Measurements from ENCODE around the gene DCTPP1. TPM values are rescaled to one million over a fixed set of nuclear protein-coding genes. Genes with fewer than 3 reads are reported as not detected.

DCTPP1 gene
- total RNA-seq, 2 donors from 2014 or later, result 95.9 to 155 TPM

DNA sequence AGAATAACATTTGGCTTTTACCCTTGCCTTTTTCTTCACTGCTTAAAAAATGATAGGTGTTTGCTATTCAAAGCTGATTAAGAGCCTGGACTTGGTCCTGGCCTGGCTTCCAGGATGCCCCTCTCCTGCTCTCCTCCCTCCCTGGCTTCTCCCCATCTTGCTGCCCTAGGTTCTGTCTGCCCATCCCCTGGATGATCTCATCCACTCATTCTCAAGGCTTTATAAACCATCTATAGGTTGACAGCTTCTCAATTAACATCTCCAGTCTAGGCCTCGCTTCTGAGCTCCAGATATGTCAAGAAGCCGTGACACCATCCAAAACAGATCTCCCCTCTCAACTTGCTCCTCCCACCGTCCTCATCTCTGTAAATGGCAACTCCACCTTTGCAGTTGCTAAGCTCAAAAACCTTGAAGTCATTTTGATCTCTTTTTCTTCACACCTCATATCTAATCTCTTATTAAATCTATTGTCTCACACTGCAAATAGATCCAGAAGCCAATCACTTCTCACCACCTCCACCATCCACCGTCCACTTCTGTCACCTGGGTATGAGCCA, 13.7 kb downstream of the DCTPP1 start:
- no peak for DNase-seq (ENCODE audit: low spot score)
- ATAC-seq, result no peak
- Mint-ChIP-seq H3K36me3 (peaks cover 11% of the 10 kb centered on the region), H3K27ac (peak overlapping the region in 1 of 2 donors; percentile 17), H3K4me3 (no peak overlapping the region), H3K27me3 (no peaks in the 10 kb centered on the region), H3K9me3 (no peaks in the 10 kb centered on the region), H3K4me1 (ENCODE audit: low read depth in 2 of 2) (peaks cover 15 to 18% of the 10 kb centered on the region in 2 donors)

DNA sequence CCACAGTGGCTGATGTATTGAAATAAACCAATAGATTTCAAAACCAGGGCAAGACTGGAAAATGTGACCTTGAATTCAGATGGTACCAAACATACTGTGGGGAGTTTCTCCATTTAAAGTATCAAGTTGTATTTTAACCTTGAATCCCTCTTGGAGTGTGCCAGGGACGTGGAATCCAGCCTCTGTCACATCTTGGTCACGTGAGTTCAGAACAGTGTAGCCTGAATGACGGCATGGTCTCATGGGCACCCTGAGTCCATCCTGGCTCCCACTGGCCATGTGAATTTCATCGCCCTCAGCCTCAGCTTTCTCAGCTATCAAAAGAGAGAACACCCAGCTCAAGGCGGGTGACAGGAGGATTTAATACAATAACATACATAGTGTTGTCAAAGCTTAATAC, 15.7 kb downstream of the DCTPP1 start:
- H3K36me3 Mint-ChIP-seq, result peaks cover 5% of the 10 kb centered on the region
- peaks cover 18 to 22% of the 10 kb centered on the region in 2 donors for H3K4me1 Mint-ChIP-seq (ENCODE audit: low read depth in 2 of 2)
- no peaks in the 10 kb centered on the region for H3K27me3 Mint-ChIP-seq
- H3K9me3 Mint-ChIP-seq, result no peaks in the 10 kb centered on the region
- H3K27ac Mint-ChIP-seq, result no peak overlapping the region
- H3K4me3 Mint-ChIP-seq, result no peak overlapping the region
- no peak for DNase-seq (ENCODE audit: low spot score)
- ATAC-seq, result no peak

DNA sequence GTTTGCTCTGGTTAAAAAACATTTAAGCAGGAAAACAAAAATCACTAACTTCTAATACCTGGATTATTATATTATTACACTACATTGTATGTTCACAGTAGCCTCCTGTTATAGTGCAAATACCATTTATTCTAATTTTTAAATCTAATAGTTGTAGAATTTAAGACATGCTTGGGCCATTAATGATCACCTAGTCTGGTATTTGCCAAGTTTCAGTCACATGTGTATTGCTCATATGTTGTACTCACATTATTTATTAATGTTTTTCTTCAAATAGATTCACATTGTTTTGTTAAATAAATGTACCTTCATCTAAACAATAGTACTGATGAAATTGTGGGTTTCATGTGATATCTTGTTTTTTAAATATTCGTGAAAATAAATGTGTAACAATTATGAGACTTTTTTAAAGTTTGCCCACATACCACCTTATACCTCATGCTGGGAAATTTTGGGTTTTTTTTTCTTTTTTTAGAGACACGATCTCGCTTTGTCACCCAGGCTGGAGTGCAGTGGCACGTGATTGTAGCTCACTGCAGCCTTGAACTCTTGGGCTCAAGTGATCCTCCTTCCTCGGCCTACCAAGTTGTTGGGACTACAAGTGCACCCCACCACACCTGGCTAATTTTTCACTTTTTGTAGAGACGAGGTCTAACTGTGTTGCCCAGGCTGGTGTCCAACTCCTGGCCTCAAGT, 16.6 kb downstream of the DCTPP1 start:
- Mint-ChIP-seq H3K4me3 (no peak overlapping the region), H3K27me3 (no peaks in the 10 kb centered on the region), H3K9me3 (no peaks in the 10 kb centered on the region), H3K27ac (no peak overlapping the region), H3K36me3 (peaks cover 5% of the 10 kb centered on the region), H3K4me1 (ENCODE audit: low read depth in 2 of 2) (peaks cover 25 to 28% of the 10 kb centered on the region in 2 donors)
- no peak for DNase-seq (ENCODE audit: low spot score)
- ATAC-seq, result no peak

DNA sequence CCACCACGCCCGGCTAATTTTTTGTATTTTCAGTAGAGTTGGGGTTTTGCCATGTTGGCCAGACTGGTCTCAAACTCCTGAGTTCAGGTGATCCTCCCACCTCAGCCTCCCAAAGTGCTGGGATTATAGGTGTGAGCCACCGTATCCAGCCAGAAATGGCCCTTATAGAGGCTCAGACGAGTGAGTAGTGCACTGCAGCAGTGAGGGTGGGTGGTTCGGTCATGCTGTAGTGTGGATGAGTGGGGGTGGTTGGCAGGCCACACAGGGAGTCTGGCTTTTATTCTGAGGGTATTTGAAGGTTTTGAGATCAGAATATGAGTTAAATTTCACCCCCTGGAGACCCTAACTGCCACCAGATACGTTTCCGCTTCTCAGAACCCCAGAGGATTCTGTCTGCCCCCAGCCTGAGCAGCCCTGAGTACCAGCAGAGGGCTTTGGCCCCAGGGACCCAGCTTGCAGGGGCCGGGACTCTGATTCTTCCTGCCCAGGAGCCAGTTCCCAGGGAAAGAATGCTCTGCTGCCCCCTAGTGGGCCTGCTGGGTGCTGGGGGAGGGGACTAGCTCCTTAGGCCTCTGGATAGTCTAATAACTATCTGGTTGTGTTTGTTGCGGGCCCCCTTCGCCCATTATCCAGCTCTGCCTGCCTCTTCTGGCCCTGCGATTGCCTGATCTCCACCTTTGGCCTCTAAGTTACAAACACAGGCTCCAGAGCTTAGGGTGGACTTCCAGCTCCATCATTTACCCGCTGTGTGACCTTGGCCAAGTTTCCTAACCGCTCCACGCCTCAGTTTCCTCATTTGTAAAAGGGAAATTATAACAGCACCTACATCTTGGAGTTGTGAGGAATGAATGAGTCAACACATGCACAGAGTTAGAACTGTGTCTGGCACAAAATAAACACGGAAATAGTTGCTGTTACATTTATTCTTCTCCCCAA, 20.4 kb downstream of the DCTPP1 start:
- Mint-ChIP-seq H3K27ac (no peak overlapping the region), H3K4me1 (ENCODE audit: low read depth in 2 of 2) (peaks cover 18 to 23% of the 10 kb centered on the region in 2 donors), H3K36me3 (peaks cover 5% of the 10 kb centered on the region), H3K4me3 (no peak overlapping the region), H3K27me3 (no peaks in the 10 kb centered on the region), H3K9me3 (no peaks in the 10 kb centered on the region)
- DNase-seq (ENCODE audit: low spot score) (peak; percentile 93), ATAC-seq (peak; percentile 64 to 69)

DNA sequence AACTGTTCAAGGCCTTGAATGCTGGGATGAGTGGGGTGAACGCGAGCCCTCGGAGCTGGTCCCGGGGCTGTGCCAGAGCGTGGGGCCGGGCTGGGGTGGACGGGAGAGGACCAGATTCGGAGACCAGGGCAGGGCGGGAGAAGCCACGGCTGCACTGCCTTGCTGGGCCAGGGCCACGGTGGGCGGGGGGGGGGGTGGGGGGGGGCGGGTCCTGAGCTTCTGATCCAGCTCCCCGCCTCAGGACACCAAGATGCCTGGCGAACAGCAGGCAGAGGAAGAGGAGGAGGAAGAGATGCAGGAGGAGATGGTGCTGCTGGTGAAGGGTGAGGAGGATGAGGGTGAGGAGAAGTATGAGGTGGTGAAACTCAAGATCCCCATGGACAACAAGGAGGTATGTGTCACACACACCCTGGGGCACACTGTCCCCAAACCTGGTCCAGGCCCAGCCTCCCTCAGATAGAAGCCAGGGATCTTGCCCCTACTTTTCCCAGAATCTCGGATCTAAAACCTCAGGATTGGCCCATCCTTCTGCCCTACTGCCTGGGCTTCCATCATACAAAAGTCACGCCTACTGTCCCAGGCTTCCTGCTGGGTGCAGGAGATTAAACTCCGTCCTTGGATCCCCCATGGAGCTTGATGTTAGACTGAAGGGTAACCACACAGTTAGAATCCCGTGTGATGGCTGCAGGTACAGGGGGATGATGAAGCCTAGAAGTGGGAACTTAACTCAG, 21.9 kb downstream of the DCTPP1 start:
- Mint-ChIP-seq H3K27ac (peak overlapping the region in 1 of 2 donors; percentile 35), H3K4me3 (peak overlapping the region; percentile 97), H3K4me1 (ENCODE audit: low read depth in 2 of 2) (peaks cover 18 to 20% of the 10 kb centered on the region in 2 donors), H3K27me3 (peaks cover 0 to 4% of the 10 kb centered on the region in 2 donors), H3K9me3 (no peaks in the 10 kb centered on the region), H3K36me3 (peaks cover 5% of the 10 kb centered on the region)
- ATAC-seq (no peak), DNase-seq (ENCODE audit: low spot score) (no peak)

DNA sequence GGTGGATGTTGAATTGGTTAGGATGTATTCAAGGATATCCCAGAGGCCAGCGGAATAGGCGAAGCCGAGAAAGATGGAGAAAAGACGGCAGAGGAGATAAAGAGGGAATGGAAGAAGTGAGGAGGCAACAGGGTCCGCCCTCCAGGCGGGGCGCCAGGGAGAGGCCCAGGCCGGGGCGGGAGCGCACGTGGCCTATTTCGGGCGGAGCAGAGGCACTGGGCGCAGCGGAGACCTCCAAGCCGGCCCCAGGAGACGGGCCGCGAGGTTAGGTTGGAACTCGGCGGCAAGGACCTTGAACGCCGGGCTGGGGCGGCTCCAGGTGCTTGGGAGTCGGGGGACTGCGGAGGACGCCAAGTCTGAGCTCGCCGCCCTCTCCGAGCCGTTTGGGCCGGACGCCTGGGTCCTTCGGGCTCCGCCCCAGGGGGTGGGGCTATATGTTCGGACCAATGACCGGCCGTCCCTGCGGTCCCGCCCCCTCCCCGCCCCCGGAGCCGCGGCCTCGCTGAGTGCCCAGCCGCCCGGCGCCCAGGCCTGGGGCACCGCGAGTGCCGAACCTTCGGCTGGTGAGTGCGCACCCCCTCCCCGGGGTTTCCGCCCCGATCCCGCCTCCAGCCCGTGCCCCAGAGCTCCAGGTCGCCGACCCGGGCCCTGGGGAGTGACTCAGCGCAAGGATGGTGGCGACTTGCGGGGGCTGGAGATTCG, 22.6 kb downstream of the DCTPP1 start, which contains the start of gene ZNF771:
ZNF771 (plus strand) TSS at position 505 of the 702 bp plus-strand sequence. CDS start 448 bp downstream, outside the sequence.
- H3K36me3 Mint-ChIP-seq, result peaks cover 4% of the 10 kb centered on the region
- H3K27me3 Mint-ChIP-seq, result peaks cover 0 to 4% of the 10 kb centered on the region in 2 donors
- peaks cover 18 to 20% of the 10 kb centered on the region in 2 donors for H3K4me1 Mint-ChIP-seq (ENCODE audit: low read depth in 2 of 2)
- peak within 1 kb of the TSS; percentile 97 for H3K4me3 Mint-ChIP-seq
- no peaks in the 10 kb centered on the region for H3K9me3 Mint-ChIP-seq
- peak within 1 kb of the TSS; percentile 35 to 80 for H3K27ac Mint-ChIP-seq
- DNase-seq (ENCODE audit: low spot score) (peak; percentile 95), ATAC-seq (peak; percentile 98)

DNA sequence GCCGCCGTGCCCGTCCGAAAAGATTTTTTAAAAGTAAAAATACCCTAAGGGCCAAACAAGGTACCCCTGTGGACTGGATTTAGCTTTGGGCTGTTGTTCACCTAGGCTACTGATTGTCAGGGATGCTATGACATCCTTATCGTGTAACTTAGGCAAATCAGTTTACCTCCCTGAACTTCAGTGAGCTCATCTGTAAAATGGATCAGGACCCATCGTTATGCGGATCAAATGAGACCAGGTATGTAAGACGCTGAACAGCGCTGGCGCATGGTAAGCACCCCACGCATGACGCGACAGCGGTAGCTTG, 23.1 kb downstream of the DCTPP1 start:
- no peak for DNase-seq (ENCODE audit: low spot score)
- ATAC-seq, result peak; percentile 6 to 20
- Mint-ChIP-seq H3K4me3 (peak overlapping the region; percentile 97), H3K27ac (peak overlapping the region; percentile 12 to 80), H3K27me3 (peaks cover 0 to 4% of the 10 kb centered on the region in 2 donors), H3K9me3 (no peaks in the 10 kb centered on the region), H3K4me1 (ENCODE audit: low read depth in 2 of 2) (peaks cover 16 to 21% of the 10 kb centered on the region in 2 donors), H3K36me3 (no peaks in the 10 kb centered on the region)

DNA sequence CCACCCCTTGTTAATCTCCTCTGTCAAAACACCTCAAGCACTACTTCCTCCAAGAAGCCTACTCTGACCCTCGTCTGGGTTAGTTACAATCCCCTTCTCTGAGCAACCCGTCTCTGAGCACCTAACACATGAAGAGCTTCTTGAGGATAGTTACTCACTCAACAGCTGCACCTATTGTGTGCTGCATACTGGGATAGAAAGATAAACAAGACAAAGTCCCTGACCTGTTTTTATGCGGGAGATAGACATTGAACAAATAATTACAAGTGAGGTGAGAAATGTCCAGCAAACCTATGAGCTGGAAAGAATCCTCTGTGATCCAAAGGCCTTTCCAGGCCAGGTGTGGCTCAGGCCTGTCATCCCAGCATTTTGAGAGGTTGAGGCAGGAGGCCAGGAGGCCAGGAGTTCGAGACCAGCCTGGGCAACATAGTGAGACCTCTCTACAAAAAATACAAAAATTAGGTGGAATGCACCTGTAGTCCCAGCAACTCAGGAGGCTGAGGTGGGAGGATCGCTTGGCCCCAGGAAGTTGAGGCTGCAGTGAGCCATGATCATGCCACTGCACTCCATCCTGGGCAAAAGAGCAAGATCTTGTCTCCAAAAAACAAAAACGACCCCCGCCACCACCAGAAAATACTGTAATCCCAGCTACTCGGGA, 27.9 kb downstream of the DCTPP1 start:
- Mint-ChIP-seq H3K36me3 (no peaks in the 10 kb centered on the region), H3K4me1 (ENCODE audit: low read depth in 2 of 2) (peaks cover 24 to 27% of the 10 kb centered on the region in 2 donors), H3K27ac (peak overlapping the region in 1 of 2 donors; percentile 86), H3K27me3 (peaks cover 0 to 4% of the 10 kb centered on the region in 2 donors), H3K4me3 (peak overlapping the region; percentile 95), H3K9me3 (no peaks in the 10 kb centered on the region)
- DNase-seq (ENCODE audit: low spot score) (no peak), ATAC-seq (no peak)

DNA sequence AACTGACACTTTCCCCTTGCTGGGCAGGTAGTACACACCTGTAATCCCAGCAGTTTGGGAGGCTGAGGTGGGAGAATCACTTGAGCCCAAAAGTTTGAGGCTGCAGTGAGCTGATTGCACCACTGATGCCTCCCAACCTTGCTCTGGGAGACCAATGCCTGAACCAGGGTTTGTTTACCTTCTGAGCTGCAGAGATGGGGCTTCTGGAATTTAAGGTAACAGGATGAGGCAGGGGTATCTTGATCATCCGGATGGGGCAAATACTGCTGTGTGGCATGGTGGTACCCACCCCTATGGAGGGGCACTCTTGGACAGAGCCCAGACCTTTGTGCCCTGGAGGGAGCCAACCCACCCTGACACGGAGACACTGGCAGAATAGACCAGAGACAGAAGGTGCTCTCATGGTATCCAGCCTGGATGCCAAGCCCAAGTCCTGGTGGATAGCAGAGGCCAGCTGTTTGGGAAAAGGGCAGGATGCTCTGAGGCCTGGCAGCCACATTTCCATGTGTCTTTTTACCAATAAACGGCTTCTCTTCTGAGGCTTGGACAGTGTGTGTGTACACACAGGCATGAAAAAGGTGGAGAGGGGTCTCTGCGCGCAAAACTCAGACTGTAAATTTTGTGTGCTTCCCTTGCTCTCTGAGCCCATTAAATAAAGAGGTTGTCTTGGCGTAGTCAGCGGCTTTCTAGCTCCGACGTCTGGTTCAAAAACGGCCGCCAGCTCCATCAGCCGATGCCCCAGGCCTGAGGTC, 30.2 kb downstream of the DCTPP1 start:
- Mint-ChIP-seq H3K9me3 (no peaks in the 10 kb centered on the region), H3K36me3 (no peaks in the 10 kb centered on the region), H3K4me3 (peak overlapping the region; percentile 95), H3K27ac (peak overlapping the region; percentile 73 to 86), H3K4me1 (ENCODE audit: low read depth in 2 of 2) (peaks cover 34 to 40% of the 10 kb centered on the region in 2 donors), H3K27me3 (peaks cover 0 to 4% of the 10 kb centered on the region in 2 donors)
- no peak for DNase-seq (ENCODE audit: low spot score)
- ATAC-seq, result no peak

DNA sequence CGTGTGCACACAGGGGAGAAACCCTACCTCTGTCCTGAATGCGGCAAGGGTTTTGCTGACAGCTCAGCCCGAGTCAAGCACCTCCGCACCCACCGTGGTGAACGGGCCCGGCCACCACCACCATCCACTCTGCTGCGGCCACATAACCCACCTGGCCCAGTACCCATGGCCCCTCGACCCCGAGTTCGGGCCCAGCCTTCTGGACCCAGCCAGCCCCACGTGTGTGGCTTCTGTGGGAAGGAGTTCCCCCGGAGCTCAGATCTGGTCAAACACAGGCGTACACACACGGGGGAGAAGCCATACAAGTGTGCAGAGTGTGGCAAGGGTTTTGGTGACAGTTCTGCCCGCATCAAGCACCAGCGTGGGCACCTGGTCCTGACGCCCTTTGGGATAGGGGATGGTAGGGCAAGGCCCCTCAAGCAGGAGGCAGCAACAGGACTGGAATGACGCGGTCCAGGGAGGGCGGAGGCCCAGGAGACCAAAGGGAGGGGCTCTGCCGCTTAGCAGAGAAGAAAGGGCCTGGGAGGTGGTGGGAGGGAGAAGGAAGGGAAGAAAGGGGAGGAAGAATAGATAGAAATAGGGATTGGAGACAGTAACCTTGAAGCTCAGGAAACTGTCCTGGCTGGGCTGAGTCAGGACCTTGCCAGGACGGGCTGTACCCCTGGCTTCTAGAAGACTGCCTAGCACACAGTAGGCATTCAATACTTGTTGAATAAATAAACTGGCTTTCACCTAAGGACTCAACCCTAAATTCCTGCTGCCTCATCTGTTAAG, 31.0 kb downstream of the DCTPP1 start:
- peaks cover 37 to 44% of the 10 kb centered on the region in 2 donors for H3K4me1 Mint-ChIP-seq (ENCODE audit: low read depth in 2 of 2)
- H3K27ac Mint-ChIP-seq, result peak overlapping the region; percentile 54 to 73
- no peaks in the 10 kb centered on the region for H3K36me3 Mint-ChIP-seq
- ATAC-seq (no peak), DNase-seq (ENCODE audit: low spot score) (no peak)
- H3K4me3 Mint-ChIP-seq, result peak overlapping the region; percentile 95
- H3K27me3 Mint-ChIP-seq, result peaks cover 0 to 4% of the 10 kb centered on the region in 2 donors
- no peaks in the 10 kb centered on the region for H3K9me3 Mint-ChIP-seq

Measured in natural killer cell treated with Interleukin-12 subunit alpha and Interleukin-12 subunit beta and Interleukin-15 and Interleukin-18, amount 100 ng/mL, for 72 hours (primary cell).